AG09319 (cell line): ENCODE data around the gene COL26A1.

ENCODE experiments used
- DNase-seq: peaks from one replicate; pipeline ENCODE4 v3.0.0-alpha.2; 2010; ENCODE audit warnings: low read depth; ENCODE audit errors: extremely low read depth
- CTCF ChIP-seq: IDR thresholded peaks from 2 replicates; pipeline ENCODE4 v1.5.1; 2011; ENCODE audit warnings: low read depth, mild to moderate bottlenecking, inconsistent platforms, low read length, moderate library complexity

The COL26A1 gene

GRCh38 chr7:101591504-101591903 lies 228.8 kb downstream of the COL26A1 start:
- no peak for DNase-seq
- no peak for TF ChIP-seq CTCF

GRCh38 chr7:101593556-101593955 lies 230.9 kb downstream of the COL26A1 start:
- DNase-seq = no peak
- no peak for TF ChIP-seq CTCF

GRCh38 chr7:101594790-101595189 lies 232.1 kb downstream of the COL26A1 start:
- no peak for DNase-seq
- TF ChIP-seq CTCF = no peak

GRCh38 chr7:101595246-101595645 lies 232.6 kb downstream of the COL26A1 start:
- DNase-seq = no peak
- no peak for TF ChIP-seq CTCF

DNA sequence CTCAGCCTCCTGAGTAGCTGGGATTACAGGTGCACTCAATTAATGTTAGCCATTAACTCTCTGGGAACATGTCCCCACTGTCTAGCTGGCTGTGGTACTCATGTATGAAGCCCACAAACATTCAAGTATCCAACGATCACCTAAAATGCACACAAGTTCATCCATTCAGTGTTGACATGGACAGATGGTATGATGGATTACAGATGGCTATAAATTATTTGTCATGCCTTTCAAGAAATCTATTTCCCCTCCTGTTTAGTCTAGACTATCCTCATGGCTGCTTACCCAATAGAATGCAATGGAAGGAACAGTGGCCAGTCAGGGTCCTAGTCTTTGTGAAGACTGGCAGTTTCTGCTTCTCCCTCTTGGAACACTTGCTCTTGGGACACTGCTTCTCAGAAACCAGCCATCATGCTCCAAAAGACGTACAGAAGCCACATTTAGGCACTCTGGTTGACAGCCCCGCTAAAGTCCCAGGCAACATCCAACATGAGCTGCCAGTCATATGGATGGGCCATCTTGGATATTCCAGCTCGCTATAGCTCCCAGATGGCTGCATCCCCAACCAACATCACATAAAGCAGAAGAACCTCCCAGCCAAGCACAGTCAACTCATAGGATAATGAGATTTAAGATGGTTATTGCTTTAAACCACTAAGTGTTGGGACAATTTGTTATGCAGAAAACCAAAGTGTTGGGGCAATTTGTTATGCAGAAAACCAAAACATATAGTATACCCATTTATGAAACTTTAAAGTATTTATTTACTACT lies 233.3 kb downstream of the COL26A1 start:
- TF ChIP-seq CTCF = no peak
- no peak for DNase-seq

DNA sequence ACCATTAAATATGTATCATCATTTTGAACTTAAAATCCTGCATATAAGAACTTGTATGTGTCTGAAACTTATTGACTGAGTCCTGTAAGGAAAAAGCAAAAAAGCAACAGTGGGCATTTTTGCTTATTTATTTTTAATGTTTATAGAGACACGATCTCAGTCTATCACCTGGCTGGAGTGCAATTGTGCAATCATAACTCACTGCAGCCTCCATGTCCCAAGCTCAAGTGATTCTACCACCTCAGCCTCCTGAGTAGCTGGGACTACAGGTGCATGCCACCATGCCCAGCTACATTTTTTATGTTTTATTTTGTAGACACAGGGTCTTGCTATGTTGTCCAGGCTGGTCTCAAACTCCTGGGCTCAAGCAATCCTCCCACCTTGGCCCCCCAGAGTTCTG lies 234.2 kb downstream of the COL26A1 start:
- no peak for TF ChIP-seq CTCF
- no peak for DNase-seq

DNA sequence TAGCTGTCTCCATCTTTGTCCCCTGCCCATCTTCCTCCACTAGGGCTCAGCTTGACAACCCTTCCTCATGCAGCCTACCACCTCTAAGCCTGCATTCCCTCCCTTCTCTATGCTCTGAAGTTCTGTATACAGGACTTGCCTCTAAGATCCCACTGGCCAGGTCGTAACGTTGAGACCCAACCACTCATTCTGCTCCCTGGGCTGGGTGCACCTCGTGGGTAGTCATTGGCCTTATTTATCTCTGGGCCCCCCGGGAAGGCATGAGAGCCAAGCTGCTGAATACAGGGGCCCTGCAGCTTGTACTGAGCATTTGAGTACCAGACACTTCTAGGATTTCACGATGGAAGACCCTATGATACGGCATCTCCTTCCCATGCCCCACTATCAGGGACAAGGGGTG lies 235.3 kb downstream of the COL26A1 start:
- DNase-seq = no peak
- no peak for TF ChIP-seq CTCF
